Upper lobe of left lung (tissue), 4 donors: ENCODE results near the gene MYOG.

ENCODE experiments used
- CTCF ChIP-seq, 6 experiments: fragments of 450-650 bp in 4 of 6; fragments of 200-600 bp in 2 of 6; sonication (generic) in 2 of 6; IDR thresholded peaks; one replicate each; pipeline ENCODE4 v1.5.1; 2016 to 2019; ENCODE audit warnings: antibody characterized with exemption in 6 of 6
- POLR2A ChIP-seq, 4 donors: fragments of 450-650 bp; IDR thresholded peaks; one replicate each; pipeline ENCODE4 v1.5.1; 2016 to 2017; ENCODE audit warnings: antibody characterized with exemption in 4 of 4, mild to moderate bottlenecking in 2 of 4

- TF ChIP-seq CTCF (IDR thresholded peaks at IDR 0.05) = no peak
- TF ChIP-seq POLR2A (IDR thresholded peaks at IDR 0.05) = no peak
Observed at GRCh38 chr1:203063287-203063686, 22.5 kb downstream of the MYOG start.
